Smooth muscle cell of the pulmonary artery (primary cell): Measurements from ENCODE around the gene KIF5A. TPM values are rescaled to one million over a fixed set of nuclear protein-coding genes. Genes with fewer than 3 reads are reported as not detected.

Experiments
- total RNA-seq: library from RNA; depleted of rRNA; stranded (reverse); fragments of >200 nt; gene quantifications from 2 replicates; pipeline ENCODE4 v1.2.3, GENCODE V29; 2014

Gene KIF5A
- total RNA-seq, result 0.98 and 2.1 TPM in 2 replicates

GRCh38 chr12:57549909-57550640, at the start of gene KIF5A:
KIF5A (plus strand) TSS chr12:57550044; CDS start chr12:57550272, 228 bp downstream.

GRCh38 chr12:57520053-57520818, 29.6 kb upstream of the KIF5A start, which contains the start of gene DDIT3:
DDIT3 (minus strand) TSS chr12:57520514; CDS start chr12:57517406, 3,108 bp downstream.

GRCh38 chr12:57522011-57522886, 27.6 kb upstream of the KIF5A start, which contains the start of gene MBD6:
MBD6 (plus strand) TSS chr12:57522824; CDS start chr12:57524304, 1,480 bp downstream.

DNA sequence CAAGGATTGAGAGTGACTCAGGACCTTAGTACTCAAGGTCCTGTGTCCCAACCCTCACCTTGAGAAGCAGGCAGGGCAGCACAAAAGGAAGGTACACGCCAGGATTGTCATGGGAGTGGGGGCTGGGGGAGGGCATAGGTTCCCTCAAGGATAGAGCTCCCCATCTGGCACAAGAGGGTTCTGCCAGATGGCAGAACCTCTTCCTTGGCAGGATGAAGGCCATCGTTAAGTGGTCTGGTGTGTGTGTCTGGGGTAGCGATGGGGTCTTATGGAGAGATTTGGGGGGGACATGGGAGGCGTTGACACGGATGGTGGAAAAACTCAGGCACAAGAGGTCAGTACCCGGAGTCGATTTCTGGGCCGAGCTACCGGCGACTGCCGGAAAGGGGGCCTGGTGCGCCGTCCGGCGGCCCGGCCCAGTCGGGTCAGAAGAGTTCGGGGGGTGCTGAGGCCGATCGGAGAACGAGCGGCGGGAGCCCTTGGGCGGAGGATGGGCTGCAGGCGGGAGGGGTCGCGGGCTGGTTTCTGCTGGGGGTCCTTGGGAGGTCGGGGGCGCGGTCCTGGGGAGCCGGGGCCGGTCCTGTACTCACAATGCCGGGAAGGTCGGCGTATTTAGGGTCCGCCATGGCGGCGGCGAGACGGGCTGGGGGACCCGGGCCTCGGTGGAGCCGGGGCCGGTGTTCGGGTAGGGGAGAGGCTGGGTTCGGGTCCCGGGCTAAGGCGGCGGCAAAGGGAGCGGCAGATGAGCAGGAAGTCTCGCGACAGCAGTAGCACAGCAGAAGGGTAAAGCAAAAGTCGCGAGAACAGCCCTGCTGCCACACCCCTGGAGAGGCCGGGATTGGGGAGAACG, 3.2 kb upstream of the KIF5A start, which contains the start of gene DCTN2:
Gene DCTN2, minus strand, starts transcription at position 755 of the 850 bp plus-strand sequence. Its CDS starts 129 bp downstream, at position 626.

DNA sequence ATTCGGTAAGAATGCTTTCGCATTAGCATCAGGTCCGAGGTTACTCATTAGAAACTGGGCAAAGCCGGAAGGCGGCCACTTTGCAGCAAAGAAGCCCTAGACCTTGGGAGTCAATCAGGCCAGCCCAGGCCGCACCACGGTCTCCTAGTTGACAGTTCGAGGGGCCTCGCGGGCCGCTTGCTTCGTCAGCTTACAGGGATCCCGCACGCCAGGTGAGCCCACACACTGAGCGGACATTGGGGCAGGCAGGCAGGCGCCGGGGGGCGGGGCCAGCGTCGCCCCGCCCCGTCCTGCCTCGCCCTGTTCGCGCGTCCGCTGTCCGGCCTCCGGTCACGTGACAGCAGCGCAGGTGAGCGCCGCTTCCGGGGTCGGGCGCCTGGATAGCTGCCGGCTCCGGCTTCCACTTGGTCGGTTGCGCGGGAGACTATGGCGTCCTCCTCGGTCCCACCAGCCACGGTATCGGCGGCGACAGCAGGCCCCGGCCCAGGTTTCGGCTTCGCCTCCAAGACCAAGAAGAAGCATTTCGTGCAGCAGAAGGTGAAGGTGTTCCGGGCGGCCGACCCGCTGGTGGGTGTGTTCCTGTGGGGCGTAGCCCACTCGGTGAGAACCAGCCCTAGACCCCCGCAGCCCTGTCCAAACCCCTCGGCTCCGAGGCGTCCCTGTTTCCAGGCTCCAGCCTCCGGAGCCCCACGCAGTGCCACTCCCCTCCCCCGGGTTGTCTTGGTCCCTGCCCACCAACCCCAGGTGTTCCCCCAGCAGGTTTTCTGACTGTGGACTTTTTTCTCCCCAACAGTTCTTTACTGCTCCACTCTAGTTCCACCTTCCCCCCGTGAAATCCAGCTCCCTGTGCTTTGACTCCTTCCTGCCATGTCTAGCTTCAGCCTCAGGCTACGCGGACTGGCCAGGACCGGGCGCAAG, 41.3 kb downstream of the KIF5A start, which contains the start of gene PIP4K2C:
Gene PIP4K2C, plus strand, starts transcription at position 329 of the 918 bp plus-strand sequence. Its CDS starts 98 bp downstream, at position 427.

GRCh38 chr12:57604454-57604991, 54.7 kb downstream of the KIF5A start, which contains the start of gene DTX3:
DTX3 (plus strand) TSS chr12:57604824; CDS start chr12:57606518, 1,694 bp downstream.

DNA sequence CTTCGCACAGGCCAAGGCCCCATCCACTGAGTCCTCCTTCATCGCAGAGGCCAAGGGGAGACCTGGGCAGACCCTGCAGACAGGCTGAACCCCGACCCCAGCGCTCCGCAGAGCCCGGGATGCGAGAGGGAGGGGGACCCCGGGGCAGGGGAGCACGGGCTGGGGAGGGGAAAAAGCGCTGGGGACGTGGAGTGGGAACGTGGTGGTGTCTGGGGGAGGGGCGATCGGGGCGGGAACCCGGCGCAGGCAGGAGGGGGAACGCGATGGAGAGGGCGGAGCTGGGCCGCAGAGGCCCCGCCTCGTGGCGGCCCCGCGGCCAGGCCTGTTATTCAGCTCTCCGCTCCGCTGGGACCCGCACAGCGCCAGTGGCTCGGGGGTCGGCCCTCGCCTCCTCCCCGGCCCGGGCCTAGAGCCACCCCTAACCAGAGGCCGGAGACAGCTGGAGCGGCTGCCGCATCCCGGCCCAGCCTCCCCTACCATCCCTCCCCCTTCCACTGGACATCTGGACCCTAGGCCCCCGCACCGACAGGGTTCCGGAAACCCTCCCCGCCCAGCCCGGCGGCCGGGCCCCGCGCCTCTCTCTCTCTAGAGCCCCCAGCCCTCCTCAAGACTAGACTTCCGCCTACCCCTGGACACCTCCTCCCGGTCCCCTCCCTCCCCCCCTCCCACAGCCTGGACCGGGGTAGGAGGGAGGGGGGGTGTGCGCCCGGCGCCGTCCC, 61.4 kb downstream of the KIF5A start, which contains the start of gene ARHGEF25:
Gene ARHGEF25, plus strand, starts transcription at position 328 of the 719 bp plus-strand sequence. CDS start 460 bp downstream, outside the sequence.

DNA sequence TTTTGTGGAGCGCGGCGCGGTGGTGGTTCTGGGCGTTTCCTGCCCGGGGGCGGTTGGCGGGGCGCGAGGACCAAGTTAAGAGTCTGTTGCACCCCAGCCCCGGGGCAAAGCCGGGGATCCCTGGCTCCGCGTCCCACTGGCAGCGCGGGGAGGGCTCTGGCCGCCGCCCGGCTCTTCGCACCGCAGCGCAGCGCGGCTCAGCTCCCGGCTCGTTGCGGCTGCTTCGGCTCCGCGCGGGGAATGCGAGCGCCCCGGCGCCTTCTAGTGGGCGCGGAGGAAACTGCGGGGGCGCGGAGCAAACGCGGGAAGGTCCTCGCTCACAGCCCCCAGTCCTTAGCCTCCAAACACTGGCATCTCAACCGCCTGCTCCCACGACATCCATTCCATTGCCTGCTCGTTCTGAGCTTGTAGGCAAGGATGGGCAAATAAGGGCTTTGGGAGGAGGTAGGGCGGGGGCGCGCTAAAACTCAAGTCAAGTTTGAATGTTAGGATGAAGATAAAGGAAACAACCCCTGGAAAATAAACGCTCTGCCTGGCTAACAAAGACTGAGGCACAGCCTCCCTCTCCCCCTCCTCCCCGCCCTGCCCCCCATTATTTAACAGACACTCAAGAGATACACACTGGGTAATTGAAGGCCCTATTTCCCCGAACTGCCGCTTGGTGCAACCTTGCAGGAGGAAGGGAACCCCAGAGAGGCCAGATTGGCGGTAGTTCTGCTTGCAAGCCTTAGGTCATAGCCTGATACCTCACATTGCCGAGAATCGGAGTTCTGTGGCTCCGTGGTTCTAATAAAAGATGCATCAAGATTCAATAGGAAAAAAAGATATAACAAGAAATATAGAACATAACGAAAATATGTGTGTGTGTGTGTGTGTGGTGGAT, 83.4 kb downstream of the KIF5A start, which contains the start of gene B4GALNT1:
Gene B4GALNT1, minus strand, starts transcription at position 244 of the 883 bp plus-strand sequence. CDS start 1,069 bp downstream, outside the sequence.

Other genes with a start within 250 kb of the KIF5A start
- 27.4 and 33.8 TPM in 2 replicates for gene R3HDM2, start 119.0 kb upstream of the KIF5A start, total RNA-seq
- gene INHBC, start 115.3 kb upstream of the KIF5A start, total RNA-seq, result not detected in 2 replicates
- gene INHBE, start 94.7 kb upstream of the KIF5A start, total RNA-seq, result 2.0 and 2.1 TPM in 2 replicates
- 0.26 and 0.76 TPM in 2 replicates for gene GLI1, start 90.3 kb upstream of the KIF5A start, total RNA-seq
- gene ARHGAP9, start 70.2 kb upstream of the KIF5A start, total RNA-seq, result 0.07 and 0.33 TPM in 2 replicates
- gene MARS1, start 62.0 kb upstream of the KIF5A start, total RNA-seq, result 137 and 193 TPM in 2 replicates
- 42.5 and 66.2 TPM in 2 replicates for gene DDIT3, start 29.5 kb upstream of the KIF5A start, total RNA-seq
- gene MBD6, start 27.2 kb upstream of the KIF5A start, total RNA-seq, result 8.2 and 15.3 TPM in 2 replicates
- 99.9 and 100.0 TPM in 2 replicates for gene DCTN2, start 2.9 kb upstream of the KIF5A start, total RNA-seq
- 22.9 and 28.2 TPM in 2 replicates for gene PIP4K2C, start 41.1 kb downstream of the KIF5A start, total RNA-seq
- 15.6 and 24.3 TPM in 2 replicates for gene DTX3, start 54.8 kb downstream of the KIF5A start, total RNA-seq
- gene ARHGEF25, start 61.4 kb downstream of the KIF5A start, total RNA-seq, result 31.5 and 31.7 TPM in 2 replicates
- 6.4 and 14.5 TPM in 2 replicates for gene B4GALNT1, start 83.2 kb downstream of the KIF5A start, total RNA-seq
- 330 and 353 TPM in 2 replicates for gene OS9, start 144.1 kb downstream of the KIF5A start, total RNA-seq
- gene AGAP2, start 188.7 kb downstream of the KIF5A start, total RNA-seq, result 0.17 and 0.20 TPM in 2 replicates
- gene TSPAN31, start 195.0 kb downstream of the KIF5A start, total RNA-seq, result 51.1 and 81.8 TPM in 2 replicates
- 152 and 184 TPM in 2 replicates for gene CDK4, start 202.3 kb downstream of the KIF5A start, total RNA-seq
- 4.2 and 6.2 TPM in 2 replicates for gene MARCHF9, start 205.1 kb downstream of the KIF5A start, total RNA-seq
- gene CYP27B1, start 217.0 kb downstream of the KIF5A start, total RNA-seq, result 0.20 and 0.79 TPM in 2 replicates
- gene METTL1, start 222.1 kb downstream of the KIF5A start, total RNA-seq, result 6.2 and 13.6 TPM in 2 replicates
- gene EEF1AKMT3, start 222.6 kb downstream of the KIF5A start, total RNA-seq, result 6.1 and 10.7 TPM in 2 replicates
- 16.0 and 17.1 TPM in 2 replicates for gene TSFM, start 232.7 kb downstream of the KIF5A start, total RNA-seq